Left kidney (tissue), 2 donors: ENCODE results near the gene TCAIM. TPM values are rescaled to one million over a fixed set of nuclear protein-coding genes. Genes with fewer than 3 reads are reported as not detected.

ENCODE experiments used
- DNase-seq: peaks from one replicate; pipeline ENCODE4 v3.0.0-alpha.2; 2013
- polyA plus RNA-seq: library from polyadenylated mRNA; unstranded; fragments of 120-200 nt; gene quantifications from one replicate; pipeline ENCODE4 v1.2.1, GENCODE V29; 2013; ENCODE audit not compliant: insufficient read length

TCAIM gene
- polyA plus RNA-seq, 1 donor = 49.3 TPM

GRCh38 chr3:44444896-44445691, 106.5 kb downstream of the TCAIM start:
- DNase-seq = no peak

- no peak for DNase-seq
Observed at GRCh38 chr3:44445786-44446185, 107.2 kb downstream of the TCAIM start.

- no peak for DNase-seq
Observed at GRCh38 chr3:44446929-44447328, 108.4 kb downstream of the TCAIM start.

GRCh38 chr3:44451441-44451840, 112.9 kb downstream of the TCAIM start:
- DNase-seq = no peak

- no peak for DNase-seq
Observed at GRCh38 chr3:44454258-44454657, 115.7 kb downstream of the TCAIM start.

- no peak for DNase-seq
Observed at GRCh38 chr3:44455318-44455717, 116.8 kb downstream of the TCAIM start.

Other genes with a start within 250 kb of the TCAIM start
- gene TOPAZ1, start 96.9 kb upstream of the TCAIM start, polyA plus RNA-seq = not detected
- gene ZNF445, start 138.9 kb downstream of the TCAIM start, polyA plus RNA-seq = 31.4 TPM
- 19.4 TPM for gene ZKSCAN7, start 216.4 kb downstream of the TCAIM start, polyA plus RNA-seq
- gene ZNF660, start 246.2 kb downstream of the TCAIM start, polyA plus RNA-seq = 15.9 TPM